ENCODE results near the gene NFKBIB. TPM values are rescaled to one million over a fixed set of nuclear protein-coding genes. Genes with fewer than 3 reads are reported as not detected.
"Not testable (repeated sequence)": the region's sequence is repeated elsewhere in the genome, so short reads cannot be mapped to it uniquely, and the experiment has no call there.

The NFKBIB gene
- total RNA-seq, 1 donor from 2014 or later = 14.5 TPM

DNA sequence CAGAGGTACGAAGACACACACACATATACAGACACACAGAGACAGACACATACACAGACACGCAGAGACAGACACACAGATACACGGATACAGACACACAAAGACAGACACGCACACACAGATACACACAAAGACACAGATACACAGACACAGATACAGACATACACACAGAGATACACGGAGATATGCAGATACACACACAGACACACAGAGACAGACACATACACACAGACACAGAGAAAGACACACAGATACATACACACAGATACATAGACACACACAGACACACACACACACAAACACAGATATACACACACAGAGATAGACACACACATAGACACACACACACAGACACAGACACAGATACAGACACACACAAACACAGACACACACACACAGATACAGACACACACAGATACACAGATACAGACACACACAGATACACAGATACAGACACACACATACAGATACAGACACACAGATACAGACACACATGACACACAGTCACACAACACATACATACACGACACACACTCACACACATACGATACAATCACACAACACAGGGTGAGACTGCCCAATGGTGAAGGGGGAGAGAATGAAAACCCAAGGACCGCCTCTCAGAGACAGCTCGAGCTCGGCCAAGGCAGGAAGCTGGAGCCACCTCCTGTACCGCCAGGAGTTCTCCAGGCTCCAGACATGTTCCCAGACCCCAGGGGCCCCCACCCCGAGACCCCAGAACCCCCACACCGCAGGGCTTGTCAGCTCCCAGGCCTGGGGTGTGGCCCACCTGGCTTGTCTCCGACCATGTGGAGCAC, 21.0 kb downstream of the NFKBIB start:
- DNase-seq = no peak
- intact Hi-C loops (cut with micrococcal nuclease) = no loop called here
- ATAC-seq = no peak

DNA sequence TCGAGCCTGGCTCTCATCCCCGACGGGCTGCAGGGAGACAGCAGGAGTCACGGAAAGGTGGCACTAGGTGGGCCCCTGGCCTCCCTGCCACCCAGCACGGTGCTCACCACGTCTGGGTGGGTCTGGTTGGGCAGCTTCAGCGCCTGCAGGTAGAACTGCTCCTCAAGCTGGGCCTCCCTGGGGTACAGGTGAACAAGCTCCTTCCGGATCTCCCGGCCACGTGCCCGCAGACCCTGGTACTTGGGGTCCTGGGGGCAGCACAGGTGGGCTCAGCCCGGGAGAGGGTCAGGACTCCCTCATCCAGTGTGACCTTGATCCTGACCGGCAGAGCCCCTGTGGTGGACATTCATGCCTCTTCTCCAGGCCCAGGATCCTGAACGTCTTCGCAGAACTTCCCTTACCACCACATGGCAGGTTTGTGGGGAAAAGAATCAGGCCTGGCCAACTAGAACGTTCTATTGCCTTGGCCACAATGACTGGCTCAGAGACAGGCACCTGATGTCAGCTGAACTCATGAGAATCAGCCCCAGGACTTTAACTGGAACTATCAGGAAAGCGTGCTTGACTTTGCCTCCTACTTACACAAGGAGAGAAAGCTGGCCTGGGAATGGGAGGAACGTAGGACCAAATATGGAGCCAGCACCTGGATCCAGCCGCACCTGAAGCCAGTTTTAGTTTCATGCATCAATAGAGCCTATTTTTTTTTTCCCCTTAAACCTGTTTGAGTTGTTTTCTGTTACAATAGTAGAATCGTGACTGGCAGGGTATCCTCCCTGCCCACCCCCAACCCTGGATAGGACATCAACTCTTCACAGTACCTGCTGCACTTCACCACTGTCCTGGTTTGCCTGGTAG, 21.9 kb downstream of the NFKBIB start:
- ATAC-seq (no peak), DNase-seq (no peak)
- intact Hi-C loops (cut with micrococcal nuclease) = no loop called here

DNA sequence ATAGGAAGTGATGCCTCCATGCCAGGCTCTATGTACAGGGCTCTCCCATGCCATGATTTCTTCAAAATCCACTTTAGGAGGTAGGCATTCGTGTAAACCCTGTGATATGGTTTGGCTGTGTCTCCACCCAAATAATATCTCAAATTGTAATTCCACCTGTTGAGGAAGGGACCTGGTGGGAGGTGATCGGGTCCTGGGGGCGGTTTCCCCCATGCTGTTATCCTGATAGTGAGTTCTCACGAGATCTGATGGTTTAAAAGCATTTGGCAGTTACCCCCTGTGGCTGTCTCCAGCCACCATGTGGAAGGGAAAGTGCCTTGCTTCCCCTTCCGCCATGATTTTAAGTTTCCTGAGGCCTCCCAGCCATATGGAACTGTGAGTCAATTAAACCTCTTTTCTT, 22.7 kb downstream of the NFKBIB start:
- ATAC-seq (no peak), DNase-seq (no peak)
- intact Hi-C loops (cut with micrococcal nuclease) = no loop called here

DNA sequence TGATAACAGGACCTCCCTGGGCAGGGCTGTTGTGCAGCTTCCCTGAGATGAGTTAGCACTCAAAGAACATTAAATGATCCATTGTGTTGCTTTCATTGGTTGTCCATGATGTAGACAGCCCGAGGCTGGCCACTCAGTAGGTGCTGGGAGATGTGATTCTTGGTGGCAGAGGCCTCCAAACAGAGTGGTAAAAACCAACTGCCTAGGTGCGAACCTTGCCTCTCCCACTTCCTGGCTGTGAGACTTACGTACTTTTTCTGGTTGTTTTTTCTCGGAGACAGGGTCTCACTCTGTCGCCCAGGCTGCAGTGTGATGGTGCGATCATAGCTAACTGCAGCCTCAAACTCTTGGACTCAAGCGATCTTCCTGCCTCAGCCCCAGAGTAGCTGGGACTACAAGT, 24.6 kb downstream of the NFKBIB start:
- intact Hi-C loops (cut with micrococcal nuclease) = no loop called here
- ATAC-seq (no peak), DNase-seq (no peak)

DNA sequence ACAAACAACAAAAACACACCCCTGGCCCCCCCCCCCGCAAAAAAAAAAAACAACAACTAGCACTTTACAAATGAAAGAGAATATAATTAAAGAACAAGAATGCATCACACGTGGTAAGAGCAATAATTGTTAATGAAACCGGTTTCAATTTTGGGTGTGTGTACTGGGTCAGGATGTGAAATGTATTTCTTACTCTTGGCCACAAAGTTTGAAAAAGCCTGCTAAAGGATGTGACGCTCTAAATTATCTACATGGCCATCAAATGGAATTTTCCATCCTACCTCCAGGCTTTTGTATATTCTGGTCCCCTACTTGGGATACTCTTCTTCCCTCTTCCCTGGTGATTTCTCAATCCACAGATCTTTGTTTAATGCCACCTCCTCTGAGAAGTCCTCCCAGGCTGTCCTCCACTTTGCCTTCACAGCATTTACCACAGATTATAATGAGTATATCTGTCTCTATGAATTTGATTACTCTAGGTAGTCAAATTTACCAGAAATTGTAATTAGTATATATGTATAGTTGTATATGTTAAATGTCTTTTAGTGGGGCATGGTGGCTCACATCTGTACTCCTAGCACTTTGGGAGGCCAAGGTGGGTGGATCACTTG, 28.7 kb downstream of the NFKBIB start:
- ATAC-seq = no peak
- DNase-seq = no peak
- intact Hi-C loops (cut with micrococcal nuclease) = no loop called here

DNA sequence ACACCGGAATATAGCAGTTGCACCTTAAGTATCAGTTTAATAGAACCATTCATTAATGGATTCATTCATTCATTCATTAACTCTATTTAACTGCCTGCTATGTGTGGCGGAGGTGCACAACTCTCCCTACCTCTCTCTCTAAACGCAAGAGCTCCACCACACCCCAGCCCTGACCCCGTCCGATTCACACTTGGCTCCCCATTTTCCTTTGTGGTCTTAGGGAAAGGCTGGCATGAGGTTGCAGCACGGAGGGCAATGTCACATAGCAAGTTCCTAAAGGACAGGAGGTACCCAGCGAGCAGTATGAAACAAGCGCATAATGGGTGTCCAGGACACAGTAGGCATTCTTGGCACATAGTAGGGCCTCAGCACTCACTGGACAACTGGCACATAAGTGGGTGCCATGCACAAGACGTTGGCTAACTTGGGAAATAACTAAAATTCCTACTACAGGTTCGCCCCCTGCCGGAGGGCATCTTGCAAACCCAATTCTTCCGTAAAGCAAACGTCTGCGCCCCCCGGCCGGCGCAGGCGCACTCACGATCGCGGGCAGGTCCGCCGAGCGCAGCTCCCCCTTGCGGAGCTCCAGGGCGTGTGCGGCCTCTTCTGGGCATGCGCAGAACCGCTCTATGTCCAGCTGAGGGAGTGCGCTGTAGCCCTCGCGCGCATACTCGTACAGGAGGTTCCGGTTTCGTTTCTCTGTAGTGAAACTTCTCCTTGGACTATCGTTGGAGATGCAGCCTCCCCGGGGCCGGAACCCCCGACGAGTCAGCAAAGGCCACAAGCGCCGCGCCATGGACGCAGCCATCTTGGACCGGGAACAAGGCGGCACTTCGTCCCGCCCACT, 30.4 kb downstream of the NFKBIB start, which contains the start of gene SARS2:
Gene SARS2, minus strand, starts transcription at position 835 of the 847 bp plus-strand sequence. Its CDS starts 27 bp downstream, at position 808.
- DNase-seq (peak; percentile 94), ATAC-seq (peak; percentile 89)
- intact Hi-C loops (cut with micrococcal nuclease) = no loop called here

DNA sequence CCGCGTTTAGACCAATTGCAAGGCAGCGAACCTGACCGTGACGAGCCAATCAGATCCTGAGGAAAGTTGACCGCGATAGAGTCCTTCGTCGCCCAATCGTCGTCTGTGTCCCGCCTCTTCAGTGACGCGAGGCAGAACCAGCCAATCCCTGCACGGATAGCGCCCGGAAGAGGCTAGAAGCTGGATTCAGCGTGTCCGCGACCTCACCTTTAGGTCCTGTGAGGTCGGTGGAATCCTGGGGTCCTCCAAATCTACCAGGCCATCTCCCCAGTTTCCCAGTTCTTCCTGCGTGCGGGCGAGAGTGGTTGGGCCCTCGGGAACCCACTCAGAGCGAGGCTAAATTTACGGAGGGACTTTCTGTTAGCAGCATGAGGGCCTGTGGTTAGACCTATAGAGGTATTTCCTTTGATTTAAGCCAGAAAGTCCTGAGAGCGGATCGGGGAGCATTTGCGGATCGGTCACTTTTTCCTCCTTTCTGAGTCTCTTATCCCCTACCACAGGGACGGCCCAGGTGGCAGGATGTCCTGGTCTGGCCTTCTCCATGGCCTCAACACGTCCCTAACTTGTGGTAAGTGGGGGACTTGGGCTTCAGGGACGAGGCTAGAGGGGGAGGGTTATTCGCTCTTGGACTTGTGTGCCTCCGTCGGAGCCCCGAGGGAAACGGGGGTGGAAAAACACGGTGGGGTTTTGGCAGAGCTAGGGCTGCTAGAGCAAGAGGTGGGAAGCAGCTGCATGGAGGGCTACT, 31.2 kb downstream of the NFKBIB start, which contains the start of gene MRPS12:
Gene MRPS12, plus strand, starts transcription at position 169 of the 745 bp plus-strand sequence. Its CDS starts 351 bp downstream, at position 520.
- intact Hi-C loops (cut with micrococcal nuclease) = no loop called here
- DNase-seq = peak; percentile 98
- peak; percentile 97 for ATAC-seq

DNA sequence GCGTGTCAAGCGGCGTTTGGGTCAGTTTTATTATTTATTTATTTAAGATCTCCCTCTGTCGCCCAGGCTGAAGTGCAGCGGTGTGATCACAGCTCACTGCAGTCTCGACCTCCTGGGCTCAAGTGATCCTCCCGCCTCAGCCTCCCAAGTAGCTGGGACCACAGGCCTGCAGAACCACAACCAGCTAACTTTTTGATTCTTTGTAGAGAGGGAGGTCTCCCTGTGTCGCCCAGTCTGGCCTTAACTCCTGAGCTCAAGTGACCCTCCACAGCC, 31.7 kb downstream of the NFKBIB start:
- intact Hi-C loops (cut with micrococcal nuclease) = no loop called here
- DNase-seq (no peak), ATAC-seq (no peak)

DNA sequence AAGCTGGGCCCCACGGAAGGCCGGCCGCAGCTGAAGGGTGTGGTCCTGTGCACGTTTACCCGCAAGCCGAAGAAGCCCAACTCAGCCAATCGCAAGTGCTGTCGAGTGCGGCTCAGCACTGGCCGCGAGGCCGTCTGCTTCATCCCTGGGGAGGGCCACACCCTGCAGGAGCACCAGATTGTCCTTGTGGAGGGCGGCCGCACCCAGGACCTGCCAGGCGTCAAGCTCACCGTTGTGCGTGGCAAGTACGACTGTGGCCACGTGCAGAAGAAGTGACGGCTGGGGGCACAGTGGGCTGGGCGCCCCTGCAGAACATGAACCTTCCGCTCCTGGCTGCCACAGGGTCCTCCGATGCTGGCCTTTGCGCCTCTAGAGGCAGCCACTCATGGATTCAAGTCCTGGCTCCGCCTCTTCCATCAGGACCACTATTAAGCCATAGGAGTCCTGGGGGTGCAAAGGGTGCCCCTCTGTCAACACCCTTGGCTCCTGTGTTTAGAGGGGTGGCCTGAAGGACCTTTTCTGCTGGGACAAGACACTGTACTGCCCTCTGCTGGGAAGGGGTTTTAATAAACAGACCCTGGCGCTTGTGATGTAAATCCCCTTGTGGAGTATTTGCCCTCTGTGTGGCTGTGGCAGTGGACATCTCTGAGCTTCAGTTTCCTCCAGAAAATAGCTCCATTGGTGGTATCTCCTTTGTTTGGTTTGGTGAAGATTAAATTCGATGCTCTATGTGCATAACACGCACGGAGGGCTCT, 32.8 kb downstream of the NFKBIB start:
- no peak for ATAC-seq
- no peak for DNase-seq
- intact Hi-C loops (cut with micrococcal nuclease) = no loop called here

DNA sequence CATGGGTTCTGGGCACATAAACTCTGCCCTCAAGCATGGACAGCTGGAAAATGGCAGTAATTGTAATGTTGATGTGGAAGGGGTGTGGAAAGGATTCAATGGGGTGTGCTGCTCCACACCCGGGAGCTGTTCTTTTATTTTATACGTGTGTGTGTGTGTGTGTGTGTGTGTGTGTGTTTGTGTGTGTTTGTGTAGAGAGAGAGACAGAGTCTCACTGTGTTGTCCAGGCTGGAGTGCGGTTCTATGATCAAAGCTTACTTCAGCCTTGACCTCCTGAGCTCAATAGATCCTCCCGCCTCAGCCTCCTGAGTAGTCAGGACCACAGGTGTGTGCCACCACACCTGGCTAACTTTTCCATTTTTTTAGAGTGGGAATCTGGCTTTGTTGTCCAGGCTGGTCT, 33.8 kb downstream of the NFKBIB start:
- ATAC-seq (no peak), DNase-seq (no peak)
- intact Hi-C loops (cut with micrococcal nuclease) = no loop called here

DNA sequence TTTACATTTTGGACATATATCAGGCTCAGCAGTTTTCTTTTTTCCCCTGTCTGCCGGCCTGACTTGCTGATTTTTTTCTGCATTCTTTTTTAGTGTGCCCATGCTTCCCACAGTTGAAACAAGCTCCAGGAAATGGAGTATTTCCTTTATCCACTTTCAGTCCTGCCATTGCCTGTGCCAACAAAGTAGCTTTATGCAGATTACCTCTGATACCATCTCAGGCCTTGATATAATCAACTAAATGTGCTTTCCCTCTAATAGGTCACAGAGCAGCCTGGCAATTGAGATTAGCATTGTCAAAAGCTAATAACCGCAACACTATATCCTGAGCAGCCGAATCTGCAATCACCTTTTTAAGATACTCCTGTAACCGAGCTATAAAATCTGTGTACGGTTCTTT, 40.2 kb downstream of the NFKBIB start:
- intact Hi-C loops (cut with micrococcal nuclease) = no loop called here
- DNase-seq (no peak), ATAC-seq (no peak)

DNA sequence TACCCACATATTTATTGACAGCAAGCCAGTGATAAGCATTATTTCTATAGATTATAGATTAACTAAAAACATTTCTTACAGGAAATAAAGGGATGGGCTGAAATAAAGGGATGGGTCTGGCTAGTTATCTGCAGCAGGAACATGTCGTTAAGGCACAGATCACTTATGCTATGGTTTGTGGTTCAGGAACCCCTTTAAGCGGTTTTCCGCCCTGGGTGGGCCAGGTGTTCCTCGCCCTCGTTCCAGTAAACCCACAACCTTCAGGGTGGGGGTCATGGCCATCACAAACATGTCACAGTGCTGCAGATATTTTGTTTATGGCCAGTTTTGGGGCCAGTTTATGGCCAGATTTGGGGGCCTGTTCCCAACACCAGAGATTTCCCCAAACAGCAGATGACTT, 41.7 kb downstream of the NFKBIB start:
- DNase-seq; intact Hi-C loops (cut with micrococcal nuclease); ATAC-seq: not testable (repeated sequence)

DNA sequence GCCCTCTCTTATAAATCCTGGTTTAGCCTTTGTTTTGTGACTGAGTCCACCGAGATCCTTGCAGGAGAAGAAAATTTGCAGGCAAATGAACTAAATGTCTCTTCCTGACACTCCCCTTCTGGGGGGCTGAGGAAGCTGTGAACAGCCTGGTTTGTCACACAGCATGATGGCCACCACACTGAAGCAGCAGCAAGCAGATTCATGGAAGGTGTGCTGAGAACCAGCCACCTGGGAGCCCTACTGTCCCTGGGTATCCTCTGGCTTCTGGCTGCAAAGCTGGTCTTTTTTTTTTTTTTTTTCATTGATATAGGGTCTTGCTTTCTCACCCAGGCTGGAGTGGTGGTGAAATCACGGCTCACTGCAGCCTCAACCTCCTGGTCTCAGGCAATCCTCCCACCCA, 42.2 kb downstream of the NFKBIB start:
- no peak for ATAC-seq

DNA sequence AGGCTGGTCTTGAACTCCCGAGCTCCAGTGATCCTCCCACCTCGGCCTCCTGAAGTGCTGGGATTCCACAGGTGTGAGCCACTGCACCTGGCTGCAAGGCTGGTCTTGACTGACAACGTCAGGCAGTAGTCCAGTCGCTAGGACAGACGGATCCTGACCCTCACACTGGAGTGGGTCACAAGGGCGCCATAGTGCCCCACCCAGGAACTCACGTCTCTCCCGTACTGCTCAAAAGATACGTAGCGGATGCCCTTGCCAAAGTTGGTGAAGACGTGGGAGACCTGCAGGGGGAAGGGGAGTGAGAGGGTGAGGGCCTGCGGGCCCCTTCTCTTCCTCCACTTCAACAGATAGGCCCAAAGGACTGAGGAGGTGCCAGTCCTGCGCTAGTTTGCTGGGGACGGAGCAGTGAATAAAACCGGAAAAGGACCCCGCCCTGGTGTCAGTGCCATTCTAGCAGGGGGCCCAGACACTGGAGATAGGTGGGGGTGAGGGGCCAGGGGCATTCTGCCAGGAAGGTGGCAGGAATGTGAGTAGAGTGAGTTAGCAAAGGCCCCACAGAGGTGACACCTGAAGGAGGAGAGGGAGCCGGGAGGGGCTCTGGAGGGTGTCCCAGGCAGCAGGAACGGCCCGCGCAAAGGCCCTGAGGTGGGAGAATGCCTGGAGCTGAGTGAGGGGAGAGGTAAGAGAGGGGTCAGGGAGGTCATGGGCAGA, 42.9 kb downstream of the NFKBIB start:
- ATAC-seq = no peak
- no peak for DNase-seq
- intact Hi-C loops (cut with micrococcal nuclease) = no loop called here

More for the DNA sequence above, 42.2 kb downstream of the NFKBIB start:
- intact Hi-C loops (cut with micrococcal nuclease) = no loop called here
- DNase-seq = no peak

DNA sequence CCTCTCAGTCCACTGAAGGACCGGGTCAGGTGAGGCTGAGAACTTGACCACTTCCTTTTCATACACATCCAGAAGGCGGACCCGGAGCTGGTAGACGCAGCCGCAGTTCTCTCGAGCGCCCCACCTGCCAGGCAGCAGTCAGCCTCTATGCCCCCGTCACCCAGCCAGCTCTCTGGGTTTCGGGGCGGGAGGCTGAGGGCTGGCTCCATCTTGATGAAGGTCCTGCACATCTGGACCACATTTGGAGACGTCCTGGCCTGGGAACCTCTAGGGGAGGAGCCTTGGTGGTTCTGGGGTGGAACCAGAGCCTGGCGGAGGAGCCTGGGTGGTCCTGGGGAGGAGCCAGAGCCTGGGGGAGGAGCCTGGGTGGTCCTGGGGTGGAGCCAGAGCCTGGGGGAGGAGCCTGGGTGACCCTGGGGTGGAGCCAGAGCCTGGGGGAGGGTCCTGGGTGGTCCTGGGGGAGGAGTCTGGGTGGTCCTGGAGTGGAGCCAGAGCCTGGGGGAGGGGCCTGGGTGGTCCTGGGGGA, 45.3 kb downstream of the NFKBIB start:
- no peak for ATAC-seq
- intact Hi-C loops (cut with micrococcal nuclease) = no loop called here
- DNase-seq = no peak

DNA sequence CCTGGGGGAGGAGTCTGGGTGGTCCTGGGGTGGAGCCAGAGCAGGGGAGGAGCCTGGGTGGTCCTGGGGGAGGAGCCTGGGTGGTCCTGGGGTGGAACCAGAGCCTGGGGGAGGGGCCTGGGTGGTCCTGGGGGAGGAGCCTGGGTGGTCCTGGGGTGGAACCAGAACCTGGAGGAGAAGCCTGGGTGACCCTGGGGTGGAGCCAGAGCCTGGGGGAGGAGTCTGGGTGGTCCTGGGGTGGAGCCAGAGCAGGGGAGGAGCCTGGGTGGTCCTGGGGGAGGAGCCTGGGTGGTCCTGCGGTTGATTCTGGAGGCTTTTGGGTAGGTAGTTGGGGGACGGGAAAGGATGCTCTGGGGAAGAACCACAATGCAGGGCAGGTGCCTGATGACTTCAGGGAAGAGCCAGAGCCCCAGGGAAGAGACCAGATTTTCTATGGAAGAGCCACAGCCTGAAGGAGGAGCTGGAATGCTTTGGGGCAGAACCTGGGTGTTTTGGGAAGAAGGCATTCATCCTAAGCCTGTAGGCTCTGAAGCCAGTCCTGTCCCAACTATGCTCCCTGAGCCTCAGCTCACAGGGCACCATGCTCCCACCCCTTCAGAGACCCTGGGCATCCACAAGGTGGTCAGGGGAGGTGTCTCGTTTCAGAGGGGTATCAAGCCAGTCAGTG, 45.9 kb downstream of the NFKBIB start:
- no peak for DNase-seq
- no peak for ATAC-seq
- intact Hi-C loops (cut with micrococcal nuclease) = no loop called here

All from left ventricle myocardium superior (tissue), 1 donor.